Mesothelial cell of epicardium (in vitro differentiated cells): Measurements from ENCODE around the gene MEP1B. TPM values are rescaled to one million over a fixed set of nuclear protein-coding genes. Genes with fewer than 3 reads are reported as not detected.
A peak's percentile ranks its signal among the peaks of the same experiment; 100 is the strongest.

Experiments used
- DNase-seq, 2 experiments: peaks; one replicate each; pipeline ENCODE4 v3.0.0; 2021; ENCODE audit warnings: low spot score in 2 of 2; ENCODE audit not compliant: unreplicated experiment in 2 of 2
- H3K27ac Mint-ChIP-seq: 2 replicates; pipeline ENCODE4 v1.8.0; 2021; ENCODE audit warnings: mixed read lengths
- H3K27me3 Mint-ChIP-seq: 2 replicates; pipeline ENCODE4 v1.8.0; 2021; ENCODE audit warnings: low read depth, mixed read lengths
- H3K36me3 Mint-ChIP-seq: 2 replicates; pipeline ENCODE4 v1.8.0; 2021; ENCODE audit warnings: mixed read lengths
- H3K4me1 Mint-ChIP-seq: 2 replicates; pipeline ENCODE4 v1.8.0; 2021; ENCODE audit warnings: mixed read lengths
- H3K4me3 Mint-ChIP-seq: 2 replicates; pipeline ENCODE4 v1.8.0; 2021; ENCODE audit warnings: mild to moderate bottlenecking, moderate library complexity, mixed read lengths
- H3K9me3 Mint-ChIP-seq: 2 replicates; pipeline ENCODE4 v1.8.0; 2021; ENCODE audit warnings: mixed read lengths
- CTCF ChIP-seq: fragments of 200-600 bp; sonication (generic); IDR thresholded peaks from one replicate; pipeline ENCODE4 v1.5.0; 2021; ENCODE audit warnings: antibody characterized with exemption; ENCODE audit not compliant: unreplicated experiment
- total RNA-seq: library from RNA; stranded (reverse); gene quantifications from 3 replicates; pipeline ENCODE4 v1.2.1, GENCODE V29; 2021

Gene MEP1B
- total RNA-seq, 1 donor from 2014 or later, result not detected

- H3K27ac Mint-ChIP-seq, result no peak overlapping the region
- H3K4me1 Mint-ChIP-seq, result peaks cover 2% of the 10 kb centered on the region
- H3K27me3 Mint-ChIP-seq, result peaks cover 22% of the 10 kb centered on the region
- TF ChIP-seq CTCF, result no peak
- no peaks in the 10 kb centered on the region for H3K9me3 Mint-ChIP-seq
- H3K36me3 Mint-ChIP-seq, result no peaks in the 10 kb centered on the region
- H3K4me3 Mint-ChIP-seq, result no peak overlapping the region
- no peak for DNase-seq
These were observed 52.6 kb downstream of the MEP1B start for GRCh38 chr18:32242395-32242794.

- Mint-ChIP-seq H3K9me3 (no peaks in the 10 kb centered on the region), H3K4me3 (no peak overlapping the region), H3K27me3 (peaks cover 22% of the 10 kb centered on the region), H3K36me3 (no peaks in the 10 kb centered on the region), H3K27ac (no peak overlapping the region), H3K4me1 (peaks cover 2% of the 10 kb centered on the region)
- DNase-seq, result no peak
- no peak for TF ChIP-seq CTCF
These were observed 53.5 kb downstream of the MEP1B start for GRCh38 chr18:32243358-32243757.

GRCh38 chr18:32244881-32245280, 55.0 kb downstream of the MEP1B start:
- no peak for TF ChIP-seq CTCF
- no peak overlapping the region for H3K4me3 Mint-ChIP-seq
- peaks cover 24% of the 10 kb centered on the region for H3K27me3 Mint-ChIP-seq
- H3K9me3 Mint-ChIP-seq, result no peaks in the 10 kb centered on the region
- no peaks in the 10 kb centered on the region for H3K36me3 Mint-ChIP-seq
- H3K27ac Mint-ChIP-seq, result no peak overlapping the region
- H3K4me1 Mint-ChIP-seq, result peaks cover 2% of the 10 kb centered on the region
- DNase-seq, result no peak

GRCh38 chr18:32249147-32249929, 59.5 kb downstream of the MEP1B start:
- TF ChIP-seq CTCF, result no peak
- DNase-seq, result no peak
- Mint-ChIP-seq H3K4me1 (peaks cover 19% of the 10 kb centered on the region), H3K27me3 (peaks cover 4% of the 10 kb centered on the region), H3K36me3 (no peaks in the 10 kb centered on the region), H3K27ac (no peak overlapping the region), H3K4me3 (no peak overlapping the region), H3K9me3 (no peaks in the 10 kb centered on the region)

- TF ChIP-seq CTCF, result no peak
- Mint-ChIP-seq H3K36me3 (no peaks in the 10 kb centered on the region), H3K27ac (peak overlapping the region; percentile 74), H3K27me3 (peaks cover 2% of the 10 kb centered on the region), H3K9me3 (no peaks in the 10 kb centered on the region), H3K4me3 (no peak overlapping the region), H3K4me1 (peaks cover 18% of the 10 kb centered on the region)
- no peak for DNase-seq
These were observed 61.6 kb downstream of the MEP1B start for GRCh38 chr18:32251466-32251865.
